ENCODE results near the gene FIG4. TPM values are rescaled to one million over a fixed set of nuclear protein-coding genes. Genes with fewer than 3 reads are reported as not detected.

Gene FIG4
- total RNA-seq, 4 donors from 2014 or later = 7.9 to 17.5 (median 11.7) TPM

- H3K4me3 ChIP-seq = no peak overlapping the region
- no peaks in the 10 kb centered on the region for H3K27me3 ChIP-seq
- 81% methylated on average over 5 of the region's 5 CpGs for WGBS
- TF ChIP-seq POLR2AphosphoS5 (IDR thresholded peaks at IDR 0.05) (no peak), EP300 (IDR thresholded peaks at IDR 0.05) (no peak), POLR2A (IDR thresholded peaks at IDR 0.05) (no peak), CTCF (IDR thresholded peaks at IDR 0.05) (no peak)
- peaks cover 33% of the 10 kb centered on the region for H3K4me1 ChIP-seq
- no peaks in the 10 kb centered on the region for H3K36me3 ChIP-seq
- H3K9me3 ChIP-seq = no peaks in the 10 kb centered on the region
- DNase-seq (ENCODE audit: low spot score in 2 of 2) = no peak
- no peak overlapping the region for H3K27ac ChIP-seq
These were observed 179.0 kb downstream of the FIG4 start for GRCh38 chr6:109870089-109870410.

DNA sequence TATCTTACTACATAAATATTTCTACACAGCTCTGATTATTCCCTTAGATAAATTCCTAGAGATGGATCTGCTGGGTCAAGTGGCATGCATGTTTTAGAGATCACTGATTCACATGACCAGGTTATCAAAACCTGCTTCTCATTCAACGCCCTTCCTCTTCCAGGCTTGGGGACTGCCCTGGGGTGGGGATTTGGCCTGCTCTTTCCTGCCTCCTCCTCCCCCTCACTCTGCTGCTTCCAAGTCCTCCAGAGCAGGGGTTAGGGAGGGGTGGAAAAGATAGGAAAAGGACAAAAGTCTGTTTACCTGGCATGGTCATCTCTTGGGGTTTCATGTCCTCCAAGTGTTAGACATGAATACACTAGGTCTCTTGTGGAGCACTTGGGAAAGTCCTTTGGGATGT lies 181.5 kb downstream of the FIG4 start:
- 39% methylated on average over 1 of the region's 1 CpG for WGBS
- Histone ChIP-seq H3K36me3 (no peaks in the 10 kb centered on the region), H3K9me3 (no peaks in the 10 kb centered on the region), H3K4me1 (peaks cover 46% of the 10 kb centered on the region), H3K4me3 (no peak overlapping the region), H3K27me3 (no peaks in the 10 kb centered on the region), H3K27ac (no peak overlapping the region)
- TF ChIP-seq POLR2AphosphoS5 (IDR thresholded peaks at IDR 0.05) (no peak), EP300 (IDR thresholded peaks at IDR 0.05) (no peak), CTCF (IDR thresholded peaks at IDR 0.05) (no peak), POLR2A (IDR thresholded peaks at IDR 0.05) (no peak)
- DNase-seq (ENCODE audit: low spot score in 2 of 2) = no peak

- 62% methylated on average over 4 of the region's 4 CpGs for WGBS
- H3K27ac ChIP-seq = no peak overlapping the region
- H3K9me3 ChIP-seq = no peaks in the 10 kb centered on the region
- no peak overlapping the region for H3K4me3 ChIP-seq
- no peaks in the 10 kb centered on the region for H3K27me3 ChIP-seq
- no peak for TF ChIP-seq CTCF (IDR thresholded peaks at IDR 0.05)
- no peak for TF ChIP-seq EP300 (IDR thresholded peaks at IDR 0.05)
- no peak for TF ChIP-seq POLR2AphosphoS5 (IDR thresholded peaks at IDR 0.05)
- no peak for TF ChIP-seq POLR2A (IDR thresholded peaks at IDR 0.05)
- H3K36me3 ChIP-seq = no peaks in the 10 kb centered on the region
- peaks cover 47% of the 10 kb centered on the region for H3K4me1 ChIP-seq
- no peak for DNase-seq (ENCODE audit: low spot score in 2 of 2)
These were observed 182.0 kb downstream of the FIG4 start for GRCh38 chr6:109872968-109873545.

- DNase-seq (ENCODE audit: low spot score in 2 of 2) = no peak
- no peak for TF ChIP-seq EP300 (IDR thresholded peaks at IDR 0.05)
- TF ChIP-seq CTCF (IDR thresholded peaks at IDR 0.05) = no peak
- no peak for TF ChIP-seq POLR2A (IDR thresholded peaks at IDR 0.05)
- no peak for TF ChIP-seq POLR2AphosphoS5 (IDR thresholded peaks at IDR 0.05)
- Histone ChIP-seq H3K9me3 (no peaks in the 10 kb centered on the region), H3K27ac (no peak overlapping the region), H3K27me3 (no peaks in the 10 kb centered on the region), H3K4me3 (no peak overlapping the region), H3K4me1 (peaks cover 51% of the 10 kb centered on the region), H3K36me3 (no peaks in the 10 kb centered on the region)
- WGBS = 28% methylated on average over 4 of the region's 4 CpGs
These were observed 183.0 kb downstream of the FIG4 start for GRCh38 chr6:109874086-109874485.

DNA sequence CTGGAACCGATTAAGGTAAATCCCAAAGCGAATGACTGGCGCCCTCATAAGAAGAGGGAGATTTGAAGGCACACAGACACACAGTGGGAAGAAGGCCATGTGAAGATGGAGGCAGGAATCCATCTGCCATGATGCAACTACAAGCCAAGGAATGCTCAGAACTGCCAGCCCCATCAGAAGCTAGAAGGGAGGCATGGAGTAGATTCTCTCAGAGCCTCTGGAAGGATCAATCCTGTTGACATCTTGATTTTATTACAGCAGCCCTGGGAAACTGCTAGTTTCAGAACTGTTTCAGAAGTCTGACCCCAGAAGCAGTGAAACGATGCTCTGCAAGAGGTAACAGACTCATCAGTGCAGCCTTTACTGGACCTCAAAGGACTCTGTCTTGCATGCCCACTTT lies 183.5 kb downstream of the FIG4 start:
- Histone ChIP-seq H3K36me3 (no peaks in the 10 kb centered on the region), H3K27ac (no peak overlapping the region), H3K4me3 (no peak overlapping the region), H3K27me3 (no peaks in the 10 kb centered on the region), H3K4me1 (peaks cover 56% of the 10 kb centered on the region), H3K9me3 (no peaks in the 10 kb centered on the region)
- TF ChIP-seq CTCF (IDR thresholded peaks at IDR 0.05) (no peak), EP300 (IDR thresholded peaks at IDR 0.05) (no peak), POLR2A (IDR thresholded peaks at IDR 0.05) (no peak), POLR2AphosphoS5 (IDR thresholded peaks at IDR 0.05) (no peak)
- no peak for DNase-seq (ENCODE audit: low spot score in 2 of 2)
- 77% methylated on average over 4 of the region's 4 CpGs for WGBS

Other genes with a start within 250 kb of the FIG4 start
- gene MICAL1, start 235.5 kb upstream of the FIG4 start, total RNA-seq = 10 to 100 TPM; 22.0 to 45.9 (median 28.8) TPM
- 10 to 100 TPM in 3 of 4 donors, 1 to 10 TPM in 1; 8.1 to 11.6 (median 11.2) TPM for gene ZBTB24, start 208.1 kb upstream of the FIG4 start, total RNA-seq
- 1 to 10 TPM; 3.1 to 9.5 (median 6.3) TPM for gene AK9, start 94 bp upstream of the FIG4 start, total RNA-seq